ENCODE measurements around the gene ACBD5.
"Not testable (repeated sequence)": the region's sequence is repeated elsewhere in the genome, so short reads cannot be mapped to it uniquely, and the experiment has no call there.

ACBD5 gene

DNA sequence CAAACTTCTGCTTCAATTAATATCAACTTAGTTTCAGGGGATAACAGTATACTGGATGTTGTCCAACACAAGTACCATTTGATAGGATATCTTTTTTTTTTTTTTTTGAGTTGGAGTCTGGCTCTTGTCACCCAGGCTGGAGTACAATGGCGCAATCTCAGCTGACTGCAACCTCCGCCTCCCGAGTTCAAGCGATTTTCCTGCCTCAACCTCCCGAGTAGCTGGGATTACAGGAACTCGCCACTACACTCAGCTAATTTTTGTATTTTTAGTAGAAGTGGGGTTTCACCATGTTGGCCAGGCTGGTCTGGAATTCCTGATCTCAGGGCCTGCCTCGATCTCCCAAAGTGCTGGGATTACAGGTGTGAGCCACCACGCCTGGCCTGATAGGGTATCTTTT lies 3.1 kb downstream of the ACBD5 start:
- not testable (repeated sequence) for DNase-seq

DNA sequence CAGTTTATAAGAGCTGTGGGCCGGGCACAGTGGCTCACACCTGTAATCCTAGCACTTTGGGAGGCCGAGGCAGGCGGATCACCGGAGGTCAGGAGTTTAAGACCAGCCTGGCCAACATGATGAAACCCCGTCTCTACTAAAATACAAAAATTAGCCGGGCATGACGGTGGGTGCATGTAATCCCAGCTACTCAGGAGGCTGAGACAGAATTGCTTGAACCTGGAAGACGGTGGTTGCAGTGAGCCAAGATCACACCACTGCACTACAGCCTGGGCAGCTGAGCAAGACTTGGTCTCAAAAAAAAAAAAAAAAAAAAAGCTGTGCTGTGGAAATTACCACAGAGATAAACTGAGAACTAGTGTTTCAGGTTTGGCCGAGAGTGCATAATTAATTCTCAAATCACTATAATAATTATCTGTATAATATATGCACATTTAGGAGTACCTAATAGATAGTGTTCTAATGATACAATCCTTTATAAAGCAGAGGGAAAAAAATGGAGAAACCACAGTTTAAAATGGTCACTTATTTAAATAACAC lies 3.9 kb downstream of the ACBD5 start:
- DNase-seq, result not testable (repeated sequence)

DNA sequence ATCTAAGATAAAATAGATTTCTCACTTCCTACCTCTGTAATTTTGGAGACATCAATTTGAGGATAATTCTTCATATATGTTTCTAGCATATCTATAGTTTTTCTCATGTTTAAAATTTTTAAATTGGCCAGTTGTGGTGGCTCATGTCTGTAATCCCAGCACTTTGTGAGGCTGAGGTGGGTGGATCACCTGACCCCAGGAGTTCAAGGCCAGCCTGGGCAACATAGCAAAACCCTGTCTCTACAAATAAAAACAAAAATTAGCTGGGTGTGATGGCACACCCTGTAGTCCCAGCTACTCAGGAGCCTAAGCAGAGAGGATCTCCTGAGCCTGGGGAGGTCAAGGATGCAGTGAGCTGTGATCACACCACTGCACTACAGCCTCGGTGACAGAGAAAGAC lies 4.9 kb downstream of the ACBD5 start:
- no peak for DNase-seq

DNA sequence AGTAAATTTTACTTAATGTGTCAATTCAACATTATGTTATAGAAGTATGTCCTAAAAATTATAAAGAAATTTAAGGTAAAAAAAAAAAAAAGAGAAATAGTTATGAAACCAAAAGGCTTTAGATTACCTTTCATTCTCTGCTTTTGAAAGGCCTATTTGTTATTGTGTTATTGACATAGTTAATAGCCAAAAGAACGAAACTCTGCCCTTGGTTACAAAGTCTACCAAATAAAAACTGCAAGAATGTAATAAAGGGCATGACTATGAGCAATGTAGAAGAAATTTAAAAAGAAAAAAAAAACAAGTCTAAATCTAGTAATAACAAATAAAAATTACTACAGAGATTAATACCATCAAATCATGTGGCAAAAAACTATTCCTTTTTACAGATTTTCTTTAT lies 10.6 kb downstream of the ACBD5 start:
- no peak for DNase-seq

DNA sequence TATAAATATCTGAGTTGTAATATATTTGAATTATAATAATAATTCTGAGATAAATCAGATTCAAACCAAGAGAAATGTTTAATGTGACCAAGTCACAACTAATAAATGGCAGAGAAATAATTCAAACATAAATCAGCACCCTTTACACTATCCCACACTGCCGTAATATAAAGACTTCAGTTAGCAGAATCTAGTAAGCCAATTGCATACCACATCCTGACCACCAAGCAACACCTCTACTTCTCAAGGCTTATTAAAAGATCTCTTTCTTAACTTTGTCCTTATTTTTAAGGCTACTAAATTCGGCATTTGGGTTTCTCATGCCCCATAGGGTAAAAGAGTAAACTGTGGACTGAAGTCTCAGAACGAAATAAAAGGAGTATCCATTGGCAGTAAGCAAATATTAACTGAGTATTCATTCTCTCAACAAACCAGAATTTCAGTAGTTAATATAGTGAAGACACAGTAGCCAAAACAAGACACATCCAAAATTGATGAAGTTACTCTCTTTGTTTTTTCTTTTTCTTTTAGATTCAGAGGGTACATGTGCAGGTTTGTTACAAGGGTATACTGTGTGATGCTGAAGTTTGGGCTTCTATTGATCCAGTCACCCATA lies 14.8 kb downstream of the ACBD5 start:
- no peak for DNase-seq

DNA sequence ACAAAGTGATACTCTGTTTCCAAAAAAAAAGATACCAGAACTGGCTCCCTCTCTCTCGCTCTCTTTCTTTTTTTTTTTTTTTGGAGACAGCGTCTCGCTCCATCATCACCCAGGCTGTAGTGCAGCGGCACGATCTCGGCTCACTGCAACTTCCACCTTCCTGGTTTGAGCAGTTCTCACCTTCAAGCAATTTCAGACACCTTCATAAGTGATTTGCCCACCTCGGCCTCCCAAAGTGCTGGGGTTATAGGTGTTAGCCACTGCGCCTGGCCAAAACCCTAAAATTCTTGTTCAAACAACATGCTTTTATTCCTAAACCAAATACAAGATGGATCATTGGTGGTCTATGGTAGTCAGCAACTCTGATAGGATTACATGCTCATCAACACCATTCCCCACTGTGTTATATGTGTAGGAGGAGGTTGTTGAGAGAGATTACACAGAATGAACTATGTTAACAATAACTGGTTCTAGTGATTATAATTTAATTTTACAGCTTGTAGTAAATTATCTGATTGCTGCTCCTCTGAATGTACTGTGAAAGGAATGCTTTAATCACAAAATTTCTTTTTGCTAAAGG lies 15.5 kb downstream of the ACBD5 start:
- no peak for DNase-seq

DNA sequence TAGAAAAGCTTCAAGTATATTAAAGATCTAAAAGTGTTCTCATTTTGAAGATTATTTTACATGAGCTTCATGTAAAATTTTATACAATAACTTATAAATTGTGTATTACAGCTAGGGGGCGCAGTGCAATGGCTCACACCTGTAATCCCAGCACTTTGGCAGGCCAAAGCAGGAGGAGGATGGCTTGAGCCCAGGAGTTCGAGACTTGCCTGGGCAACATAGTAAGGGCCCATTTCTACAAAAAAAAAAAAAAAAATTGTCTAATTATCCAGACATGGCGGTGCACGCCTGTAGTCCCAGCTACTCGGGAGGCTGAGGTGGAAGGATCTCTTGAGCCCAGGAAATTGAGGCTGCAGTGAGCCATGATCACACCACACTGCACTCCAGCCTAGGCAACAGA lies 16.6 kb downstream of the ACBD5 start:
- no peak for DNase-seq

DNA sequence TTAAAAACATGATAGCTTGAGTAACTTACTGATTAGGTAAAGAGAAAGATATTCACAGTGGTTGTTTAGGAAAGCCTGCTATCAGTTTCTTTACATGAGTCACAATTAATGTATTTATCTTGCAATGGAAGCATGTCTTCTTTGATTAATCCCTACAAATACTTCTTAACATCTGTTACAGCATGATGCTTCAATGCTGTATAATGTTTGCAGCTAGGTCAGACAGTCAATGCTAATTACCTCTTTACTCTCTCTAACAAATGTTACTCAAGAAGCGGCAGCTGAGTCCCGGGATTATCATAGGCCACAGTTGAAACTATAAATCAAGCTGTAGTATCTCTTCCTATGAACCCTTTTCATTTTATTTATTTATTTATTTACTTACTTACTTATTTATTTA lies 33.2 kb downstream of the ACBD5 start:
- DNase-seq, result no peak

DNA sequence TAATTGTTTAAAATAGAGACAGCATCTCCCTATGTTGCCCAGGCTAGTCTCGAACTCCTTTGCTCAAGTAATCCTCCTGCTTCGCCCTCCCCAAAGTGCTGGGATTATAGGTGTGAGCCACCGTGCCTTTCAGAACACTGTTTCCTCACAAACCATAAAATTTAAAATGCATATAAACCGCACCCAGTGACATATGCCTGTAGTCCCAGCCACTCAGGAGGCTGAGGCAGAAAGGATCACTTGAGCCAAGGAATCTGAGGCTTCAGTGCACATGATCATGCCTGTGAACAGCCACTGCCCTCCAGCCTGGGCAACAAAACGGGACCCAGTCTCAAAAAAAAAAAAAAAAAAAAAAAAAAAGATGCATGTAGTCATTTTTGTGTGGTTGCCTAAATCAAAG lies 36.8 kb downstream of the ACBD5 start:
- no peak for DNase-seq

DNA sequence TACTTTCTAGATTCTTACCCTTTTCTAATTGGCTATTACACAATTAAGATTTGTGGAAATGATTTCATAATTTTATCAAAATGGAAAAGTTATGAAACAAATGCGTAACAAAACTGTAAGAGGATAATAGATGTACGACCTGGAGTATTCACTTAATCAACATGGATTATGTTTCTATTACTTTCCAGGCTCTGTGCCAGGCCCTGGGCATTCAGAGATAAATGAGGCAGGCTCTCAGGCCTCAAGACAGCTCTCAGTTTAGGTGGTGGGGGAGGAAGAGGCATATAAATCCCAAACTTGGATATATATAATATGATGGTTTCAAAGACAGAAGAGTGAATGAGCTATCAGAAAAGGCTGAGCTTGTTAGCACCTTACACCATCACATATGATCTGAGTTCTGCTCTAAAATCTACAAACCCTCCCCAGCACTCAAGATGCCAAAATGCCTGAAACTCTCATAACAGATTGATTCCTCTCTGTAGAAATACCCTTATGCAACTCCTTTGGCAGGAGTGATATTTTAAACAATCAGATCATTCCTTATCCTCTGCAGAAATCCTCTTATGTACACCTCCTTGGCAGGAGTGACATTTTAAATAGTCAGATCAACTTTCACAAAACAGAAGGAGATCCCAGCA lies 42.5 kb downstream of the ACBD5 start:
- DNase-seq, result no peak

DNA sequence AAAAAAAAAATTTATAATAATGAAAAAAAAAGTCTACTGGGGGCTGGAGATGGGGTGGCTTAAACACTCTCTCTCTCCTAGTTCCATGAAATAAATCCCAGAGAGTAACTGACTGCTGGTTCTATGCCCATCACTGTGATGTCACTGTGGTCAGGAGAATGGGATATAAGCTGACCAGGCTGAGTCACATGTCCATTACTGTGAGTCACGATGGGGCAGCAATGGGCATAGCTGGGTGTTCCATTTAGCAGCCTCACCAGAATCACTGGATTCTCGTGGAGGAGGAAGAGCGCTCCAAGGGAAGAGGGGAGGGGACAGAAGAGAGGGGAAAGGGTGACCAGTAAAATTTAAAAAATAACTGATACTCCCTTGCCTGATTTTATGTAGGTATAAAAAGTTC lies 48.3 kb downstream of the ACBD5 start:
- peak; percentile 3 for DNase-seq

DNA sequence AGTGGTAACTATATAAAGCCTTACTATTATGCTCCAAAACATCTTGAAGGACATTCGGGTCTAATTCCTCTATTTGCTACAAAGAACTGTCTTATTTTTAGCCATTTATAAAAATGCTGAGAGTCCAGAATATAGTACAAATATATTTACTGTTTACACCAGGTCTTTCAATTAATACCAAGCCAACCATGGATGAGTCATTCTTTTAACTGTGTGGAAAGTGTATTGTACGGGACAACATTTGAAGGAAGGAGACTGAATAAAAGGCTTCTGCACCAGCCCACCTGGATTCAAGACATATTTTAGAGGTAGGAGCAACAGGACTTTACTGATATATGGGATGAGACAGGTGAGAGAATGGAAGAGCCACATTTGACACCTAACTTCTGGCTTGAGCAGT lies 50.1 kb downstream of the ACBD5 start:
- DNase-seq, result no peak

DNA sequence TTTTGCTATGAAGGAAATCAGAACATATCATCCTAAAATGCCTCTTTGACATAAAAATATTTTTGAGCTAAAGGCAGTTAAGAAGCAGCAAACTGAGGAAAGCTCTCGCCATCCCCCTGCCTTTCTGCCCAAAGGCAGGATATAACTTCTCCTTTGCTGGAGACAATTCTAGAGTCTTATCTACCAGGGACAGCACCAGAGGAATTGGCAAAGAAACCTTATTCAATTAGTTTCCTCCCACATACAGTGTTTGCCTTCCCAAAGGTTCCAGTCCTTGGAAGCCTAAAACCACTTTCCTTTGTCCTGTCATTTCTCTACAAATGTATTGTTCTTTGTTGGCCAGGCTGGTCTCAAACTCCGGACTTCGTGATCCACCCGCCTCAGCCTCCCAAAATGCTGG lies 51.7 kb downstream of the ACBD5 start:
- no peak for DNase-seq

DNA sequence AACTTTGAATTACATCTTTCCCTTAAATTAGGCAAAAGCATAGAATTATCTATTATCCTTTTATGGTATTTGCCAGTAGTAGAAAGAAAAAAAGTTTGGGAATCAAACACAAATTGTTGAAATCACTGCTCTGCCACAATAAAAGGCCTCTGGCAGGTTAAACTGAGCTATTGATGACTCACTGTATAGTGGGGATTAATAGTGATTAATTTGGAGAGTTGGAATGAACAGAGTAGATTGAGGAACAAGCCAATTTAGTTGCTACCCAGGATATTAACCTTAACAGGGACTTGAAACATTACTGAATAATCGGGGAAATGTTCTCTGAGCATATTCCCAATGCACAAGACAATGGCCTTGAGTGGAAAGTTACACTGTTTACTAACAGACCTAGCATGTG lies 52.3 kb downstream of the ACBD5 start:
- no peak for DNase-seq

DNA sequence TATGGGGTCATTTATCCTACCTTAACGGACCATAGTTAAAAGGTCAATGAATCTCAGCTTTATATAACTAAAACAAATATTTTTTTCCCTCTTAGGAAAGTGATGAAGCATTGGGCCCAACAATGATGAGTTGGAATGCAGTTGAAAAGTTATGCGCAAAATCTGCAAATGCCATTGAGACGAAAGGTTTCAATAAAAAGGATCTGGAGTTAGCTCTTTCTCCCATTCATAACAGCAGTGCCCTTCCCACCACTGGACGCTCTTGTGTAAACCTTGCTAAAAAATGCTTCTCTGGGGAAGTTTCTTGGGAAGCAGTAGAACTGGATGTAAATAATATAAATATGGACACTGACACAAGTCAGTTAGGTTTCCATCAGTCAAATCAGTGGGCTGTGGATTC lies 70.7 kb downstream of the ACBD5 start:
- no peak for DNase-seq

DNA sequence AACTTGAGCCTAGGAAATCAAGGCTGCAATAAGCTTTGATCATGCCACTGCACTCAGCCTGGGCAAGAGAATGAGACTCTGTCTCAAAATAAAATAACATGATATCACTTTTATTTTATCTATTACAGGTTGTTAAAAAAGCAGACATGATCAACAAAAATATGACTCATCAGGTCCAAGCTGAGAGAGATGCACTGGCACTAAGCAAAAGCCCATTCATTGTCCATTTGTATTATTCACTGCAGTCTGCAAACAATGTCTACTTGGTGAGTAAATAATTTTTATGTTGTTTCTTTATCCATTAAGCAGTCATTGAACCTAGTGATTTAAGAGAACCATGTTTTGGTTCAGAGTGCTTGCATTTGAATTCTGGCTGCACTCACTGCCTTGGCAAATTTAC lies 82.2 kb downstream of the ACBD5 start:
- DNase-seq, result no peak

DNA sequence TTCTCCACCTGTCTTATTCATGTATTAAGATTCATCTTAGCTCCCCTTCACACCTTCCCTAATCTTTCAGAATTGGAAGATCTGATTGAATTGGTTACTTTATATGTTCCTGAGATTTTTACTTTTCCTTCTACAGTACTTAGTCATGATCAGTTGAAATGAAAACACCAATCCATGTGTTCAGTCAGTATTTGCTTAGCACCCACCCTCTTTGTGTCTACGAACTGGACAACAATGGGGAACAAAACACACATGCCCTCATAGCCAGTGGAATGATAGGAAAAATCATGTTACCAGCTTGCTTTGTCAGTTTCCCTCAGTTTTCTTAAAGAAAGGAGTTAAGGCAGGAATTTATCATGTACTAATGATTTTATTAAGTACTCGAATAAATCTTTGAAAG lies 83.4 kb downstream of the ACBD5 start:
- no peak for DNase-seq

DNA sequence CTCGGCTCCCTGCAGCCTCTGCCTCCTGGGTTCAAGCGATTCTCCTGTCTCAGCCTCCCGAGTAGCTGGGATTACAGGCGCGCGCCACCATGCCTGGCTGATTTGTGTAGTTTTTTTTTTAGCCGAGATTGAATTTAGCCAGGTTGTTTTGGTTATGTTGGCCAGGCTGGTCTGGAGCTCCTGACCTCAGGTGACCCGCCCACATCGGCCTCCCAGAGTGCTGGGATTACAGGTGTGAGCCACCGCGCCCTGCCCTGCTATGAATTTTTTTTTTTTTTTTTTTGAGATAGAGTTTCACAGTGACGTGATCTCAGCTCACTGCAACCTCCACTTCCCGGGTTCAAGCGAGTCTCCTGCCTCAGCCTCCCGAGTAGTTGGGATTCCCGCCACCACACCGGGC lies 84.0 kb downstream of the ACBD5 start:
- DNase-seq, result not testable (repeated sequence)

DNA sequence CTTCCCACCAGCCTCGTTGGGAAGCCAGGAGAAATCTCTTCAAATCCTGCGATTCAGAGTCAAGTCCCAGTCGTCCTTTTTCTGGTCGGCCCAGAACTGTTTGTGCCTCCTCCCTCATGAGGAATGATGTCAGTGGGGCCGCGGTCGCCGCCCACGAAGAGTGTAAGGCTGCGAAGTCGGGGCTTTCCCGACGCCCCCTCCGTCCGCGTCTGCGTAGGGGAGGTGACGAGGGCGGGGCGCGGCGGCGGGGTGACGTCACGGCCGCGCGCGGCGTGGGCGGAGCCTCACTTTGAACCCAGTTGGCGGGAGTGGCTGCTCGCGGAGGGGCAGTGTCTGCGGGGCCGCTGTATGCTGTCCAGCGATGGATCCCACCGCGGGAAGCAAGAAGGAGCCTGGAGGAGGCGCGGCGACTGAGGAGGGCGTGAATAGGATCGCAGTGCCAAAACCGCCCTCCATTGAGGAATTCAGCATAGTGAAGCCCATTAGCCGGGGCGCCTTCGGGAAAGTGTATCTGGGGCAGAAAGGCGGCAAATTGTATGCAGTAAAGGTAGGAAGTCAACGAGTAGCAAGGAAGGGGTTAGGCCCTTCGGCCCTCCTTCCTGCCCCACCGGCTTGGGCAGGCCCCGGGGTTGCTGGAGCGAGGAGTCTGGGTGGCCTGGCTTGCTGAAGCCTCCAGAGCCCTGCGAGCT lies 85.4 kb downstream of the ACBD5 start, which contains the start of gene MASTL:
Gene MASTL, plus strand, starts transcription at position 287 of the 689 bp plus-strand sequence. Its CDS starts 75 bp downstream, at position 362.
- DNase-seq, result peak; percentile 86

DNA sequence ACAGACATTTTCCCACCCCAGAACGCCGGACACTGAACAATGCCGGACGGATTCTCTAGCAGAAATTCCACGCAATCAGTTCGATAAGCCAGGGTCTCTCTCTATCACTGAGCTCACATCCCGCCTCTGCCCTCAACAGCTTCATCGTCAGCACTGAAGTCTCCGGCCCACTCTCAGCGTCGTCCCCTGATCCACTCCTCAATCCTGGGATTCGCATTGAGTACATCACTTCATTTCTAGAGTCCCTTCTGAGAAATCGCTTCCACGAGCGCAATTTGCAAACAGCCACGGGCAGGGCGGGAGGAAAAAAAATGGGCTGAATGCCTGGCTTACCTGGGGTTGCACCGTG lies 86.8 kb downstream of the ACBD5 start:
- DNase-seq, result no peak

DNA sequence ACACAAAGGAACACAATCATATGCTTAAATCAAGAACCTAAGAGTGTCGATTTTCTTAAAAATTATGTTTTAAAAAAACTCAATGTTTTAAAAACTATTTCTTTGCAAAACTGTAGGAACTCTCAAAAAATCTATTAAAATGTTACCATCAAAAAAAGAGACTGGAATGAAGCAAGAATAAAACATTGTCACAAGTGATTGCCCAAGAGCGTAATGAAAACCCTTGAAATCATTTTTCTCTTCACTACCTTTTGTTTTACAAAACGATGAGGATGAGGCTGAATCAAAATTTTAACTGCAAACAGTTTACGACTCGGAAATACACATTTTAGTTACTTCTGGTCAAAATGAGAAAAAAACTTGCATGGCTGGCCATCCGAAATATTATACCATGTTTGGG lies 87.3 kb downstream of the ACBD5 start:
- DNase-seq, result no peak

DNA sequence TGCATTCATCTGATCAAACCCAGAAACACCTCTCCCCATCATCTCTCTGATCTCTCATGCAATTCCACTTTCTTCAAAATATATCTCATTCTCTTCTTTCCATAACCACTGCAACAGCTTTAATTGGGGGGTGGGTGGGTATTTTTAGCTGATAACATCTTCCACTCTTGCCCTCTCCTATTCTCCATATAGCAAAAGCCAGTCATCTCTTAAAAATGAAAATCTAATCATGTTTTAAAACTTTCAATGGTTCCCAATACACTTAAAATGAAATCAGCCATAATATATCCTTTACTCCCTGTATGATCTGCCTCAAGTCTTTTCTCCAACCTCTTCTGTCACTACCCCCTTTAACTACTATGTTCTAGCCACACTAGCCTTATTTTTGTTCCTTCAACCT lies 87.9 kb downstream of the ACBD5 start:
- no peak for DNase-seq

DNA sequence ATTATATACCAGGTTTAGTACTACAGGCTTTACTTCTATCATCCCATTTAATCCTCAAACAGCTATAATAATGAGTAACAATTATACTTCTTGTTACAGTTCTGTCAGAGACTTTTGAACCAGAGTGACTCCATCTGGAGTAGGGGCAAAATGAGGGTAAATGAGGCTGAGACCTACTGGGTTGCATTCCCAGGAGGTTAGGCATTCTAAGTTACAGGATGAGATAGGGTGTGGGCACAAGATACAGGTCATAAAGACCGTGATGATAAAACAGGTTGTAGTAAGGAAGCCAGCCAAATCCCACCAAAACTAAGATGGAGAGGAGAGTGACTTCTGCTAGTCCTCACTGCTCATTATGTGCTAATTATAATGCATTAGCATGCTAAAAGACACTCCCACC lies 90.3 kb downstream of the ACBD5 start:
- DNase-seq, result no peak

DNA sequence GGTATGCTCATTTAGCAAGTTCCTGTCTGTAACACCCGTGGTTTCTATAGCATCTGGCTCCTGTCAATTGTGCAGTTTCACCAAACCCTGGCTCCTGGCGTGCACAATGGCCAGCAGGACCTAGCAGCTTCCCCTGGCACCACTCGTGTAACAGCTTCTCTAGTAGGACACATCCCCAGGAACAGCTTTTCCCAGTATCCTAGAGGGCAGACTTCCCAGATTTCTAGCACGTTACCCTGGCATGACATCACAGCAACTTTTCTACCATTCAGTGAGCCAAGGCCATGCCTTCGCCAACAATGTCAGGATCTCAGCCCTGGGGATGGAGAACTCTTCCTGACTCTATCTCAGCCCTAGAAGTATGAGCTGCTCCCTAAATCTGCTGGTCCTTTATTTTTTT lies 92.9 kb downstream of the ACBD5 start:
- peak; percentile 72 for DNase-seq
